ENCODE data around the gene FUT4. TPM values are rescaled to one million over a fixed set of nuclear protein-coding genes. Genes with fewer than 3 reads are reported as not detected.

Gene FUT4
- total and polyA plus RNA-seq, 2 experiments from 2014 or later: 2.3 to 5.0 TPM

GRCh38 chr11:94559361-94559760 lies 15.6 kb downstream of the FUT4 start:
- no peaks in the 10 kb centered on the region for H3K27me3 ChIP-seq
- DNase-seq (ENCODE audit: low read depth in 1 of 2, low spot score in 1 of 2): no peak

GRCh38 chr11:94560834-94561233 lies 17.1 kb downstream of the FUT4 start:
- H3K36me3 ChIP-seq: no peaks in the 10 kb centered on the region
- DNase-seq (ENCODE audit: low read depth in 1 of 2, low spot score in 1 of 2): no peak
- H3K4me3 ChIP-seq: no peak overlapping the region
- peaks cover 25% of the 10 kb centered on the region for H3K4me1 ChIP-seq (ENCODE audit: low read depth)
- no peaks in the 10 kb centered on the region for H3K9me3 ChIP-seq (ENCODE audit: low read depth)
- TF ChIP-seq, protein P1, sequence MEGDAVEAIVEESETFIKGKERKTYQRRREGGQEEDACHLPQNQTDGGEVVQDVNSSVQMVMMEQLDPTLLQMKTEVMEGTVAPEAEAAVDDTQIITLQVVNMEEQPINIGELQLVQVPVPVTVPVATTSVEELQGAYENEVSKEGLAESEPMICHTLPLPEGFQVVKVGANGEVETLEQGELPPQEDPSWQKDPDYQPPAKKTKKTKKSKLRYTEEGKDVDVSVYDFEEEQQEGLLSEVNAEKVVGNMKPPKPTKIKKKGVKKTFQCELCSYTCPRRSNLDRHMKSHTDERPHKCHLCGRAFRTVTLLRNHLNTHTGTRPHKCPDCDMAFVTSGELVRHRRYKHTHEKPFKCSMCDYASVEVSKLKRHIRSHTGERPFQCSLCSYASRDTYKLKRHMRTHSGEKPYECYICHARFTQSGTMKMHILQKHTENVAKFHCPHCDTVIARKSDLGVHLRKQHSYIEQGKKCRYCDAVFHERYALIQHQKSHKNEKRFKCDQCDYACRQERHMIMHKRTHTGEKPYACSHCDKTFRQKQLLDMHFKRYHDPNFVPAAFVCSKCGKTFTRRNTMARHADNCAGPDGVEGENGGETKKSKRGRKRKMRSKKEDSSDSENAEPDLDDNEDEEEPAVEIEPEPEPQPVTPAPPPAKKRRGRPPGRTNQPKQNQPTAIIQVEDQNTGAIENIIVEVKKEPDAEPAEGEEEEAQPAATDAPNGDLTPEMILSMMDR (IDR thresholded peaks at IDR 0.05; ENCODE audit: low read depth, low read length): no peak
- H3K27me3 ChIP-seq: no peaks in the 10 kb centered on the region
- H3K27ac ChIP-seq: no peak overlapping the region

More at GRCh38 chr11:94559361-94559760, 15.6 kb downstream of the FUT4 start:
- Histone ChIP-seq H3K4me3 (no peak overlapping the region), H3K27ac (no peak overlapping the region), H3K9me3 (ENCODE audit: low read depth) (no peaks in the 10 kb centered on the region), H3K4me1 (ENCODE audit: low read depth) (peaks cover 24% of the 10 kb centered on the region), H3K36me3 (no peaks in the 10 kb centered on the region)
- TF ChIP-seq, protein P1 (IDR thresholded peaks at IDR 0.05; ENCODE audit: low read depth, low read length): no peak

DNA sequence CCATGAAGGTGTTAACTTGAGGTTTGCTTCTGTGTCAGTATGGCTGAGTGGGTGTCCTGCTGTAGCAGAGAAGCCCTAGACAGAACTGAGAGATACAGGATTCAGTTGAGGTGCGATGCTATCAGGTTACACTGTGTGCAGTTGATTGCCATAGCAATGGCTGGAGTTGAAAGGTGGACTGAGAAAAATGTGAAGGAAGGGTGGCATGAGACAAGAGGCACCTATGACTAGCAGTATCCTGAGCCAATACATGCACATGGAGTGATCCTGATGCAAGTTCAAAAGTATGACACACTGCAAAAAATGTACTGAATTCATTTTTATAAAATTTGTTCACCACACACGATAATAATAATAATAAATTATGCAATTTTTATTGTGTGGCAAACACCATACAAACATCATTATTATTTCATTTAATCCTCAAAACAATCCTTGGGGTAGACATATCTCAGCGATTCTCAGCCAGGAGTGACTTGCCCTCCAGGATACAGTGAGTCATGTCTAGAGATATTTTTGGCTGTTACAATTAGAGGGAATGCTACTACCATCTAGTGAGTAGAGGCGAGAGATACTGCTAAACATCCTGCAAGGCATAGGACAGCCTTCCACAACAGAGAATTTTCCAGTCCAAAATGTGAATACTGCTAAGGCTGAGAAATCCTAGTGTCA lies 19.6 kb downstream of the FUT4 start:
- Histone ChIP-seq H3K36me3 (no peaks in the 10 kb centered on the region), H3K9me3 (ENCODE audit: low read depth) (no peaks in the 10 kb centered on the region), H3K27ac (peak overlapping the region; percentile 96), H3K4me3 (no peak overlapping the region), H3K27me3 (no peaks in the 10 kb centered on the region), H3K4me1 (ENCODE audit: low read depth) (peaks cover 25% of the 10 kb centered on the region)
- peak; percentile 45 to 75 for DNase-seq (ENCODE audit: low read depth in 1 of 2, low spot score in 1 of 2)
- TF ChIP-seq, protein P1 (IDR thresholded peaks at IDR 0.05; ENCODE audit: low read depth, low read length): peak; percentile 41

GRCh38 chr11:94563848-94564467 lies 20.2 kb downstream of the FUT4 start:
- H3K27ac ChIP-seq: peak overlapping the region; percentile 96

DNA sequence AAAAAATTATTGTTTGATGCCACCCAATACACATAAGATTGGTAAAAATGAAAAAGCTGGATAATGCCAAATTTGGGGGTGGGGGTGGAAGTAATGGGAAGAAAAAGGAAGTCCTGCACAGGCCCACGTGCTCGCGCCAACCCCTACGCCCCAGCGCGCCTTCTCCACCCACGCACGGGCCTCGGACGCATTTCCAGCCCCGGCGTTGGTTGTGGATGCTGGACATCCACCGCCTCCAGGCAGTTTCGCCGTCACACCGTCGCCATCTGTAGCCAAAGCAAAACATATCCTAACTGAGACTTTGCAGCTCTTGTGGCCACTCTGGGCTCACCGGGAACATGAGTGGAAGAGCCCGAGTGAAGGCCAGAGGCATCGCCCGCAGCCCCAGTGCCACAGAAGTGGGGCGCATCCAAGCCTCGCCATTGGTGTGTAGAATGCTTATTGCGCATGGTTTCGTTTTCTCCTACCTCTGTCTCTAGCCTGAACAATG lies 23.5 kb downstream of the FUT4 start, which contains the start of gene PIWIL4:
PIWIL4 (plus strand) TSS at position 188 of the 490 bp plus-strand sequence; CDS start at position 339, 151 bp downstream.
- Histone ChIP-seq H3K36me3 (no peaks in the 10 kb centered on the region), H3K27ac (no peak within 1 kb of the TSS), H3K9me3 (ENCODE audit: low read depth) (no peaks in the 10 kb centered on the region), H3K4me1 (ENCODE audit: low read depth) (peaks cover 21% of the 10 kb centered on the region), H3K27me3 (no peaks in the 10 kb centered on the region), H3K4me3 (no peak within 1 kb of the TSS)
- no peak for DNase-seq (ENCODE audit: low read depth in 1 of 2, low spot score in 1 of 2)
- TF ChIP-seq, protein P1 (IDR thresholded peaks at IDR 0.05; ENCODE audit: low read depth, low read length): no peak

More at GRCh38 chr11:94563848-94564467, 20.2 kb downstream of the FUT4 start:
- H3K4me3 ChIP-seq: no peak overlapping the region
- H3K36me3 ChIP-seq: no peaks in the 10 kb centered on the region
- DNase-seq (ENCODE audit: low read depth in 1 of 2, low spot score in 1 of 2): no peak
- H3K27me3 ChIP-seq: no peaks in the 10 kb centered on the region
- no peaks in the 10 kb centered on the region for H3K9me3 ChIP-seq (ENCODE audit: low read depth)
- TF ChIP-seq, protein P1 (IDR thresholded peaks at IDR 0.05; ENCODE audit: low read depth, low read length): no peak
- peaks cover 25% of the 10 kb centered on the region for H3K4me1 ChIP-seq (ENCODE audit: low read depth)

All from cardiac muscle cell (in vitro differentiated cells and primary cell).